G401.6 (cell line): Measurements from ENCODE around the gene PTOV1.

Source experiments
- FAIRE-seq: peaks from 2 replicates; lab custom pipeline; 2012; peaks lifted over from hg19 to GRCh38; lab: Jason Lieb, UNC

Gene PTOV1

DNA sequence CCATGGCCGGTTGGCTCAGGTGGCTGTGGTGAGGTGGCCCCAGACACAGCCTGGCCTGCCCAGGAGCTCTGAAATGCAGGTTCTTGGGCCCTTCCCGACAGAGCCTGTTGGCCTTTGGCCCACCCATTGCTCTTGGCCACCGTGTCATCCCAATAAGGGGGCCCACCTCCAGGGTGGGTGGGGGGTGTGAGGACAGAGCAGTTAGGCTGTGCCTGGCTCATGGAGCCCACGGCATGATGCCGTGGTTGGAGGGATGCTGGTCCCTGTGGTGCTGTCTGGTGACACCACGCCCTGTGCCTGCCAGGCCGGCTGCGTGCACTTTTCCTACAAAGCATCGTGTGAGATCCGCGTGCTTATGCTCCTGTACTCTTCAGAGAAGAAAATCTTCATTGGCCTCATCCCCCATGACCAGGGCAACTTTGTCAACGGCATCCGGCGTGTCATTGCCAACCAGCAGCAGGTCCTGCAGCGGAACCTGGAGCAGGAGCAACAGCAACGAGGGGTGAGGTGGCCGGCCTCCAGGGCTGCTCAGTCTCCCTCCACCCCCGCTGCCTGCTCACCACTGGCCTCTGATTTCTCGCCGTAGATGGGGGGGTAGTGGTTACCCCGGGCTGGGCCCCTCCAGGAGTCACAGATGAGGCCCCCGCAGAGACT is 8.8 kb downstream of the PTOV1 start:
- FAIRE-seq = no peak

DNA sequence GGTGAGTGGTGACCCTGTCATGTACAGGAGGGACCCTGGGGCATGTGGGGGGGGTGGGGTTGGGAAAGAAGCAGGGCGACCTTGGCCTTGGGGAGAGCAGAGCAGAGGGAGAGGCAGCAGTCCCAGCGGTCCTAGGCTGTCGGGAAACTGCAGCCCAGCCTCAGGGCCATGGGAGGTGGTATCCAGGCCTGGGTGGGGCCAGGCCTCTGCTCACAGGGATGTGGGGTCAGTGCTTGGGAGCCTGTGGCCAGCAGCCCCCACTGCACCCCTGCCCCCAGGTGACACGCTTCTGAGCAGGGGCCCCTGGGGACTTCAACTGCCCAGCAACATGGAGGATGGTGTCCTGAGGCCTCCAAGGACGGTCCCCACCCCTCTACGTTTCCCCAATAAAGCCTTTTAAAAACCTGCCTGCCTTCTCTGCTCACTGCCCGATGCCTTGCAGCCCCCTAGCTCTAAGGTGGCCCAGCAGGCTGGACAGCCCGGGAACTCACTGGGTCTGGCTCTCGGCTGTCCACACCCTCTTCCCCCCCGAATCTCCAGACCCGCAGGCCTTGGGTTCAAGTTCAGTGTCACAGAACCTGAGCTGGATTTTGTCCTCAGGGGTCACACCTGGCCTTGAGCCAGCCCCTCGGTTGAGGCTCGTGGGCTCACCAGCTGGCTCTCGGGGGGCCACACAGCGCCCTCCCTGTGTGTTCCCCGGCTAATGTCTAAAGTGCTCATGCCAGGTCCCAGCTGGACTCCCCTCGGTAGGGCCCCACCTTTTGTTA is 9.6 kb downstream of the PTOV1 start:
- no peak for FAIRE-seq

DNA sequence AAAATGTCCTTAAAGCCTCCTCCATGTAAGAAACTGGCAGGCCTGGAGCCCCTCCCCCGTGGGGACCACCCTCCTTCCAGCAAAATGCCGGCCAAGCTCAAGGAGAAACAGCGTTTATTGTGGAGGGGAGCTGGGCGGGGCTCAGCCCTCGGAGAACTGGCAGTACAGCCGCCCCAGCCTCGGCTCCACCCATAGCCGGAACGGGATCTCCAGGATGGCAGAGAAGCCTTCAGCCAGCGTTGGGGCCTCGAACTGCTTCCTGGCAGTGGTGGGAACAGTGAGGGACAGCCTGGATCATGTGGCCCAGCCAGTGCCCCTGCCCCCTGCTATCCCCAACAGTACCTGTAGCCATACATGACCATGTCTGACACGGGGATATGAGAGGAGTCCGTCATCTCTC is 10.1 kb downstream of the PTOV1 start:
- peak; percentile 96 for FAIRE-seq

DNA sequence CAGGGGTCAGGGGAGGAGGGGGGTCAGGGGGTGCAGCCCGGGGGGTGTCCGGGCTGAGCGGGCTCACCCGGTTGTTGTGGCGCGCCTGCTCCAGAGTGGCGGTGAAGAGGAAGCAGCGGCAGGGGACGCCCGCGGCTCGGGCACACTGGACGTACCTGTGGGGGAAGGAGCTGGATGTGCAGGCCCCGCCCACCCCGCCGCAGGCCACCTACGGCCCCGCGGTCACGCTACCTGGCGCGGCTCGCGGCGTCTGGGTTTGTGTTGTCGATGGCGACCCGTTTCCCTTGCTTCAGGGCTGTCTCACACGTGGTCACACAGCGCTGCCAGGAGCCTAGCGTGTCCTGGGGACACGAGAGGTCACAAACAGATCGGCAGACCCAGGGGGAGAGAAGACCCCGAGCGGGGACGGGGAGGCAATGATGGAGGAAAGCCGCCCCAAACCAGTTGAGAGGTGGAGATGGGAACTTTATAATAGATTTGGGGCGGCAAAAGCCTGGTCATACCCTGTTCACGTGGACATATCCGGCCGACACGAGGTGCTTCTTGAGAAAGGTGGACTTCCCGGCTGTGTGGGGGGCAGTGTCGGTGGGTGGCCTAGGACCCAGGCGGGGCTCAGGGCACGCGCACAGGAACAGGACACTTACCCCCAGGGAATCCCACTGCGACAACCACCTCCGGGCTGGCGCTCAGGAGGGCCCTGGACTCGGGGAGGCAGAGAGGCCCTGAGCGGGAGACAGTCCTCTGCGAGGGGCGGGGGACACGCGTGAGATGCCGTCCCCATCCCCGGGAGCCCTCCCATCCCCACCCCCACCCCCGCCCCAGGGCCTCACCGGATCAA is 10.8 kb downstream of the PTOV1 start:
- FAIRE-seq = no peak

DNA sequence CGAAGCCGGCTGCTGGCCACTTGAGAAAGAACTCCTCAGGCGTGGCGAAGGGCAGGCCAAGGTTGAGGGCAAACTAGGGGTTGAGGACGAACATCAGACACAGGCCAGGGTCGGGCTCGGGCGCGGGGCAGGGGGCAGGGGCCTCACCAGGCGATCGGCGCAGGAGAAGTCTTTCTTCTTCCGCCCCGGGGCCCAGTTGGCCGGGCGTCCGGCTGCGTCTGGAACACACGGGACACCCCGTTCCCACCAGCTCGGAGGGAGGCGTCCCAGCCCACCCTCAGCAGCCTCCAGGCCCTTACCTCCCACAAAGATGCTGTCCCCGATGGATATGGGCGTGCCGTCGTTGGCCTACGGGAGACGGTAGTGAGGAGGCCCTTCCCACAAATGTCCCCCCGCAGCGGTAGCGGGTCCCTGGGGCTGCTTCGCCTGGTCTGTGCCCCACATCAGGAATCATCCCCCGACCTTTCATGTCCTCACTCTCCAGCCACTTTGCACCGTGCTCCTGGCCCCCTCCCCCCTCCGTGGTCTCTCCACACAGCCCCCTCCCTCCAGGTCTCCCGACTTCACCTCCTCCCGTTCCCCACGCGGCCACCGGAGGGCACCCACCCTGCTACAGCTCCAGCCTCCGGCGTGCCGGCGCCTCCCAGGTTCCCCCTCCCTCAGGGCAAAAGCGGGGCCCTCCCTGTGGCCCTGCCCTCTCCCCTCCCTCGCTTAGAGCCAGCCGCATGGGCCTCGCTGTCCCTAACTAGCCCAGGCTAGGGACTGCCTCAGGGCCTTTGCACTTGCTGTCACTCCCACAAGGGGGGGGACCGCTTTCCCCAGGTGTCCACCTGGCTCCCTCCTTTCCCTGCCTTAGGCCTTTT is 11.7 kb downstream of the PTOV1 start:
- FAIRE-seq = no peak

DNA sequence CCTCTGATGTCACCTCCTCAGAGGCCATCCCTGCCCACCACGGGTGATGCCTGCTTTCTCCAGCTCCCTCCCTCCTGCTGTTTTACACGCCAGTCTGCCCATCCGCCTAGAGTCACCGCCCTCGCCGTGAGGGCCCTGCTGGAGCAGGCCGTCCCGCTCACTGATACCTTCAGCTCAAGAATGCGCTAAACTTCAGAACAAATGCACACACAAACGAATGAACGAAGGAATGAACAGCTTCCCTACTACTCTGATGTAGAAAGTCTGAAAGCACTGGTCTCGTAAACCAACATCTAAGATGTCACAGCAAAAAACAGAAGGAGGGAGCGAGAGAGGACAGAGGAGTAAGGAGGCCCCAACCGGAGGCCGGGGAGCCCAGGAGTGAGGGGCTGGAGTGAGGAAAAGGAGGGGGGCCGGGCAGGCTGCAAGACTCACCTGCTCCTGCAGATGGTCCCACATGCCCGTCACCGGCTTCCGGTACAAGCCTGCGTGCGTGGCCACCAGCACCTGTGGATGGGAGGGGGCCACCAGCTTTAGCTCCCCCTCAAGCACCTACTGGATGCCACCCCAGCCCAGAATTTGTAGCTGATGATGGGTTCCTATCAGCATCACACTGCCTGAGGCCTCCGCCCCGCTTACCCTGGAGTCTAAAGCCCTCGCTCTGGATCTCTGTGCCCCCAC is 12.4 kb downstream of the PTOV1 start:
- FAIRE-seq = no peak

DNA sequence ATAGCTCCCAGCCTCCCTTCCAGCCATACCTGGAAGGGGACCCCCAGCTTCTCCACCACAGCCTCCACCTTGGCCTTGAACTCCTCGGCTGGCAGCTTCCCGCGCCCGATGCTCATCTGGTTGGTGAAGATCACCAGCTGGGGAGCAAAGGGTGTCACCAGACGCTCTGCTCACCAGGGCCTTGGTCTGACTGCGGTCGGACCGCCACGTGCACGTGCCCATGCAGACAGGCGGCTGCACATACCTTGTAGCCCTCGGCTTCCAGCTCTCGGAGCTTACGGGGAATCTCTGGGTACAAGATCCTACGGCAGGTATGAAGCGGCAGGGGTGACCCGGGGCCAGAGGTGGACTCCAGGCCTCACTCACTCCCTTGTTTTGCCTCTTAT is 13.0 kb downstream of the PTOV1 start:
- FAIRE-seq = no peak

DNA sequence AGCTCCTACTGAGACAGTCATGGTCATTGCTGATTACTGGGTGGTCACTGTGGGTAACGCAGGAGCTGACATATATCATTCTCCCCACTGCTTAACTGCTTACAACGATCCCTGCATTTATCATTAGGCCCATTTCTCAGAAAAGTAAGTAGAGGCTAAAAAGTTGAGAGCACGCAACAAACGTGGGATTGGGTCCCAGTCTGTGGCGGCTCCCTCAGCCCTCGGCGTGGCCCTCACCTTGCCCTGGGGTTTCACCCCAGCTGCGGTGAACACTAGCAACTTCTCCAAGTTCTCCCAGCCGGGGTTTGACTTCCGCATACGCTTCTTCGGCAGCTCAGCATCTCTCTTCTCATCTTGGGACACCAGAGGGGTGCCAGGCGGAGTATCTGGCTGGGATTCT is 13.9 kb downstream of the PTOV1 start:
- no peak for FAIRE-seq

DNA sequence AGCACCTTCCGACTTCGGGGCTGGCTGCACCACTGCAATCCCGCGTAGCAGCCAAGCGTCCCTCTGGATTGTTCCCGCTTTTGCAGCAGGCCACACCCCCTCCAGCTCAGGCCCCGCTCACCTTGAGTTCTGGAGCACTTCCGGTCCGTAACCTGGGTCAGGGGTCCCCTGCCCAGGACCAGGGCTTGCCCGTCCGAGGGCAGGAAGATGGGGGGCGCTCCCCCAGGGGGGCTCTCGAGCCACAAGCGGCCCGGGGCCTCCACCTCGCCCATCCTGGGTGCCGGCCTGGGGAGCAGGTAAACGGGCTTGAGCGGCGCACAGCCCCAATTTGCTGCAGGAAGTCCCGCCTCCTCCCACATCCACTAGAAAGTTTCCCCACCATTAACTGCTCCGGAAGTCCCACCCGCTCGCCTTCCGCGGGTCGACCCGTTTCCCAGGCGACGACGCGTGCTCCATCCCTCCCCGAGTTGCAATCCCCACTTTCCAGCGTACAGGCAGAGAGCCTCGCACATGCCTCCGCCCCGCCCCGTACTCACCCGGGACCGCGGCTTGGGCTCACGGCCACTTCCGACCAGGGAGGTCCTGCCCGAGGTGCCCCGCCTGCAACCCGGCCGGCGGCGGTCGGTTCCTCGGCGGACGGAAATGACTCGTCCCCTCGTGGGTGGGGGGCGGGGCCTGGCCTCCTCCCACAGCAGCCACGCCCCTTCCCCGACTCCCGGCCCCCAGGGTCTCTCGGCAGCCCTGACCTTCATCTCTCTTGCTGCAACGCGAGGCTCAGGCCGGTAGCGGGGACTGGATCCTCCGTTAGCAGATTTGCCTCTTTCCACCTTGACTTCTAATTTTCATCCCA is 16.2 kb downstream of the PTOV1 start, which contains the start of gene PNKP:
TSS of gene PNKP (minus strand) at position 644 of the 850 bp plus-strand sequence. CDS start at position 272, 372 bp downstream.
- FAIRE-seq = peak; percentile 93

DNA sequence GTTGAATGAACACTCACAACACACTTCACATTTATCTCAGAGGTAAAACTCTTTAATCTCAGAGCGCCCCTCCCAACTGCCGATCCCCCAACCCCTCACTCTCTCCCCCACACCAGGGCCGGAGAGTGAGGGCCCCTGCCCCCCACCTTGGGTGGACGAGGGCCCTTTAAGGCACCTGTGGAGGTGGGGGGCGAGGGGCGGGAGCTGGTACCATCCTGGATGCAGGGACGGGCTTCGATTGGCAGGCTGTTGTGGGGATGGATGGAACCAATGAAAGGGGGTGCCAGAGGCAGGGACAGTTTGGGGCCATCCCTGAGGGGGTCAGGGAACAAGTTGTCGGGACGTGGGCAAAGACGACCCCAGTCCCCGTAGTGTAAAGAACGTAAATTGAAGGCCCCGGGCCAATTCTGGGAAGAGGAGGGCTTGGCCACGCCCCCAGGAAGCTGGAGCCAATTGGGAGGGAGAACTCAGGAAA is 18.1 kb downstream of the PTOV1 start:
- FAIRE-seq = no peak

DNA sequence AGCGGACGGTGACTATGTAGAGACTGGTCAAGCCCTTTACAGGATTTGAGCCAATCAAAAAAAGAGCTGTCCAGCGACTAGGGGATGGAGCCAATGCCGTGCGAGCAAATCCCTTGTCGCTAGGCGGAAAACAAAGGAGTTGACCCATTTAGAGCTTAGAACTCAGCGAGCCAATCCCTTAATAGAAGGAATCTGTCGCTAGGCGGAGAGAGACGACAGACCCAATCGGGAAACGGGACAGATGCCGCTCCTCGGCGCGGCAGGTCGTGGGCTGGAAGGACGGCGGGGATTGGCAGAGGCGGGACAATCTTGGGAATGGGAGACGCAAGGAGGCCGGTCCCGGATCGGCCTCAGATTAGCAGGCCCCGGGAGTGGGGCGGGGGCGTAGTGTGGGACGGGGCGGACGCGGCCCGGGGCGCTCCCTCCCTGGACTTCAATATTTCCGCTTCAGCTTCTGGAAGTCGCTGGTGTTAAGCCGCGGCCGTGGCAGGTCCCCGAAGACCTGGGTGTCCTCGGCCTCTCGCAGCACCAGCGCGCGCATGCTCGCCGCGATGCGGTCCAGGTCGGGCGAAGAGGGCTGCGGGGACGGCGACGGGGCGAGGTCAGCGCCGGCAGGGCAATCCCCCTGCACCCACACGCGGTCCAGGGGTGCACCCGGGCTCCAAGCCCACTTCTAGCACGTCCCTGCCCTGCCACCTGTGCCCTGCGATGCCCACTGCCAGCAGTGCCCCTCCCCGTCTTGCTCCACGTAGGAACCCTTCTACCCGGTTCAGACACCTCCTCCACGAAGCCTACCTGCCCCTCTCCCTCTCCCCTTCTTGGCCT is 18.7 kb downstream of the PTOV1 start:
- peak; percentile 100 for FAIRE-seq

DNA sequence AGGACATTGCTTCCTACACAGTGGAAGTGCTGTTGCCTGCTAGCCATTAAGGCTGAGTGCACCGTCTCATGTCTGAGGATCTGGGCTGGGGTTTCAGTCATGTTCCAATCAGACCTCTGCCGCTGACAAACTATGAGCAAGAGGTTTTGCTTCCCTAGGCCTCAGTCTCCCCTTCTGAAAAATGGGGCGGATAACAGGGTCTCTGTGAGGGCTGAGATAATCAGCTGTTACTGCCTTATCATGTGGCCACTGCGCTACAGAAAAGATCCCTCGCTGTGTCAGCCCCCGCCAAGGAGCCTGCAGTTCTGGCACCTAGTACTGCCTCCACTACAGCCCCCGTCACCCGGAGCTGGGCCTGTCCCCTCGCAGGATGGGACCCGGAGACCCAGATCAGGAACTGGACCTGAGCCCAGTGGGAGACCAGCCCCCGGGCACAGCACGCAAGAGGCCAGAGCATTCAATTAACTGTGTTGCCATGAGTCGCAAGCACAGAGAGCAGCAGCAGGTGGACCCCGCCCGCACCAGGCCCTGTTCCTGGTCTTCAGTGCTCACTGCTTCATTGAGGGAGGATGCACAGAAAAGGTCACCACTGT is 19.4 kb downstream of the PTOV1 start:
- no peak for FAIRE-seq

DNA sequence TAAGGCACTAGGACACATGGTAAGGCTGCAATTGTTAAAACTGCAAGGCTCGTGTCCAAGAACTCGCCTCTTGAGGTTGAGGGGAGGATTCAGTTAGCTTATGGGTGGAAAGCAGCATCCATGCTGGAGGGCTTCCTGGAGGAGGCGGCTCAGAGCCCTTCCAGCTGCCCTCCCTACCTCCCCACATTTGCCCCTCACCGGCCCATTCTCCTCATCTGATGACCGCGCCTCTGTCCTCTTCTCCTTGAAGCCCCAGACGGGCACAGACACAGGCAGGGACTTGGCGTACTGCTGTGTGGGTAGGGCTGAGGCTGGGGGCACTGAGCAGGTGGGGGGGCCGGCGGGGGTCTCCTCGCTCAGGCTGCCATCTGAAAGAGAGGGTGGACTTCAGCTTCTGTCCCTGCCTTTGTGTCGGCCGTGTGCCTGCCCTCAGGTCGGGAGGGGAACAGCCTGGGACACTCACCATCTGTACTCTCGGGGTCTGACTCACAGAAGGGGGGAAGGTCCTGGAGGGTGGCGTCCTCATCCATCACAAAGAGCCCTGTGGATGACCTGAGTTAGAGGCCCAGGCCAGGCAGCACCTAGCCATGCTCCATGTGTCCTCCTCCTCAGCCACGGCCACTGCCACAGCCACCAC is 20.5 kb downstream of the PTOV1 start:
- FAIRE-seq = no peak

DNA sequence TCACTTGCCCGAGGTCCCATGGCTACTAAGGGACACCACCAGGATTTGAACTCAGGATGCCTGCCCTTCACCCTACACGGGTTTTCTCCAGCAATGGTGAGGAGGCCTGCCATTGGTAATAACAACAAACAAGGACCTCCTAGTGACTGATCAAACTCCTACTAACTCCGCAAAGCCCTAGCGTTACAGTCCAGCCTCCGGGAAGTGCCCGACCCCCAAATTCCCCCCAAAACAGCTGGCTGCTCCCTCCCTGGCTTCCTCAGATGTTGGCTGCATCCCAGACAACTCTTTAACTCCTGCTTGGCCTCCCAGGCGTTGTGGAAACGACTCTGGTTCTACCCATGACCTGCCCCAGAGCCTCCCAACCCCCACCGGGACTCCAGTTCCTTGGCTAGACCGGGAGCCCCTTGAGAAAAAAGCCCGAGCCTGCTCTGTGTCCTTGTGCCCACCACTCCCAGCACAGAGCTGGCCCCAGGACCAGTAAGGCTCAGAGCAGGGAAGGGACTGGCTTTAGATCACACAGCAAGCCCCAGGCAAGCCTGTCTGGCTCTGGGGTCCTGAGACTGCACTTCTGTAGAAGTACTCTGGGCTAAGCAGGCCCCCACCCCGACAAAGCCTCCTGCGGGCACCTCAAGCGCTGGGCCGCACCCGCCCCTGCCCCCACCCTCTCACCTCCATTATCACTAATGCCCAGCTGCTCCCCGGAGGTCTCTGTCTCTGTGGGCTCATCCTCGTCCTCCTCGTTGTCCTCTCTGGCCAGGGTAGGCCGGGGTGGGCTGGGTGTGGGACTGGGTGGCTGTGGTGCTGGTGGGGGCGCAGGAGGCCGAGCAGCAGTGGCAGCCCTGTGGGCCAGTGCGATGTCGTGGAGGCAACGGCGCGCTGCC is 21.5 kb downstream of the PTOV1 start:
- FAIRE-seq = no peak

DNA sequence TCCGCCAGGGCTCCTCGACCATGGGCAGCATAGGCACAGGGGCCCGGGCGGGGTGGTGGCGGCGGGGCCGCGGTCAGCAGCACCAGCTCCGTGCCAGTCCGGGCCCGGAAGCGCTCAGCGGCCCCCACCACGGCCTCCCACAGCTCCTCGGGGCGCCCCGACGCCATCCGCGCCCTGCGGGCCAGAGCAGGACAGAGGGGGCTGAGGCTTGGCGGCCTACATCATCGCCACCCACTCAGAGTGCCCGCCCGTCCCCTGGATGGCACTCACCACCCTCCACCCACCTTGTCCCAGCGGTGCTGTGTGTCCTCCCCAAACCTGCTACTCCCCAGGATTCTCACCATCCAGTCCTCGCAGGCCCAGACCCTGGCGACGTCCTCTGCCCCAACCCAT is 22.2 kb downstream of the PTOV1 start:
- no peak for FAIRE-seq

DNA sequence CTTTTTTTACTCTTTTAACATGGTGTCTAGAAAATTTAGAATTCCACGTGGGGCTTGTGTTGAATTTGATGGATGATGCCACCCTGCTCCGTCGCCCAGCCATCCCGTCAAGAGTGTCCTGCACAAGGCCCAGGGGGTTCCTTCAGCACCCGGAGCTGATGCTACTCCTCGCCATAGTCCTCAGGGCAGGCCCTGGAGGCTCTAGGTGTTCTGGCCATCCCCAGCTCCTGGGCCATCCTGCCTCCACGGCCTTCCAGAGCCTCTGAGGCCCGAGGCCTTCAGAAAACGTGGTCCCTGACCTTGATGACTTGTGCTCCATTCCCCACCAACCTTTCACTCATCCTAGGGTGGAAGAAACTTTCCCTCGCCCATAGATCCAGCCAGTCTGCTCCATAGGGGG is 22.9 kb downstream of the PTOV1 start:
- FAIRE-seq = no peak

DNA sequence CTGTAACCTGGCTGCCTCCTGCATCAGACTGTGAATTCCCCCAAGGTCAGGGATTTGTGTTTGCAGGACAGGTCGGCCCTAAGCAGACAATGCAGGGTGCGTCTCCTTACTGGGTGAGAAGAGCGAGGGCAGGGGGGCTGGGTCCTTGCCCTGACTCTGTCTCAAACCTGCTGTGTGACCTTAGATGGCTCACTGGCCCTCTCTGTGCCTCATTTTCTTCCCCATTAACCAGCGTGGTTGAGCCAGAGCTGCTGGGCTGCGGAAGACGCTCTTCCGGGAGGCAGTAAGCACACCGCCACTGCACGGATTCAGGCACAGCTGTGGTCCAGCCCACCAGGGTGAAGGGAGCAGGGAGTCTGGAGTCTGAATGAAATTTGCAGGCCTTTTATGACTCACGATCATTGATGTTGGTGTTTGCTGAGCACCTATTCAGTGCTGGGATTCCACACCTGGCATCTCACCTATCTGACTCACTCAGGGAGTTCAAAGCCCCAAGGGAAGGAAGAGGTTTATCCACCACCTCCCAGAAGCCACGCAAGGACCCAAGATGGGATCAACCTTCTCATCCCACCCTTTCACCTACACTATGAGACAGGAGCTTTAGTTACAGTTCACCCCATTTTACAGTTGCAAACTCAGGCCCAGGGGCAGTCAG is 23.7 kb downstream of the PTOV1 start:
- no peak for FAIRE-seq
